Stimulated activated CD4-positive, alpha-beta T cell treated with anti-CD3 and anti-CD28 coated beads, Interleukin-2, amount 100 ng/mL, for 4 hours (primary cell): ENCODE measurements around the gene TMEM145.
"Not testable (repeated sequence)": the region's sequence is repeated elsewhere in the genome, so short reads cannot be mapped to it uniquely, and the experiment has no call there.

ENCODE experiments used
- DNase-seq: peaks from one replicate; pipeline ENCODE4 v3.0.0-alpha.2; 2020; ENCODE audit warnings: low read depth

TMEM145 gene

DNA sequence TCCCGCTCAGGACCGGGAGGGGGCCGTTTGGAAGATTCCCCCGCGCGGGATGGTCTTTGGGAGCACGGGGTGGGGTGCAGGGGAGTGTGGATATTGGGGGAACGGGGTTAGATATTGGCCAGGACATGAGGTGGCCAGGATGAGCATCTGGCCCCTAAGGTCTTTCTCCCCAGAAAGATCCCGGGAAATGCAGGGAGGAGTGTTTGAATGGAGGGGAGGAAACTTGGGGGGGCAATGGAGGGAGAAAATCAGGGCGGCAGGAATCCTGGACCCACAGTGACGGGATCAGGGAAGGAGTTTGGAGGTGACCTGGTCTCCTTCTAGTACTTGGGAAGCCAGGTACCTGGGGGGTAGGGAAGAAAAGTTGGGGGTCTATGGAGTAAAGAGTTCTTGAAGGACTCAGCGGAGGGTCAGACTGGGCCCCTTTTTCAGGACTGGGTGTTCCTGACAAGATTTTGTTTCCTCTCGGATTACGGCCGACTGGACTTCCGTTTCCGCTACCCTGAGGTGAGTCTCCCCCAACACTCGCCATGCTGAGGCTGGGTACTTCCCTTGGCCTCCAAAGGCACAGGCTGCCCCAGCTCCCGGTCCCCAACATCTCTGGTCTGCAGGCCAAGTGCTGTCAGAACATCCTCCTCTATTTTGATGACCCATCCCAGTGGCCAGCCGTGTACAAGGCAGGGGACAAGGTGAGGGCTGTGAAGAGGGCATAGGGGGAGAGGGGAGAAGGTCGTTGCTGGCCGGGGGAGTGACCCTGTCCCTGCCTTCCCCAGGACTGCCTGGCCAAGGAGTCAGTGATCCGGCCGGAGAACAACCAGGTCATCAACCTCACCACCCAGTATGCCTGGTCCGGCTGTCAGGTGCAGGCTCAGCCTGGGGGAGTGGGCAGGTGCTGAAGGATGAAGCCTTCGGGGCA is 989 bp downstream of the TMEM145 start:
- no peak for DNase-seq

DNA sequence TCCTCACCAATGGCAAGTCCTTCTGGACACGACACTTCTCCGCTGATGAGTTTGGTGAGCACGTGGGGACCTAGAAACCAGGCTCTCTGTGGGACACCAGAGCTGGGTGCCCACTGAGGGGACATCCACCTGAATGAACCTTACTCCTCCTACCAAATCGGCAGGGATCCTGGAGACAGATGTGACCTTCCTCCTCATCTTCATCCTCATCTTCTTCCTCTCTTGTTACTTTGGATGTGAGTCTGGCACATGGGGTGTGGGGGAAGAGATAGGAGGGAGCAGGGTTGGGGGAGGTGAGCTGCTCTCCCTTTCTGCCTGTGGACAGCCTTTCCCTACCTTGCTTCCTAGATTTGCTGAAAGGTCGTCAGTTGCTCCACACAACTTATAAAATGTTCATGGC is 1.9 kb downstream of the TMEM145 start:
- DNase-seq, result no peak

- no peak for DNase-seq
Observed at GRCh38 chr19:42316223-42317211, 3.4 kb downstream of the TMEM145 start.

GRCh38 chr19:42317535-42317934 is 4.4 kb downstream of the TMEM145 start:
- DNase-seq, result no peak

GRCh38 chr19:42322305-42322704 is 9.2 kb downstream of the TMEM145 start:
- no peak for DNase-seq

DNA sequence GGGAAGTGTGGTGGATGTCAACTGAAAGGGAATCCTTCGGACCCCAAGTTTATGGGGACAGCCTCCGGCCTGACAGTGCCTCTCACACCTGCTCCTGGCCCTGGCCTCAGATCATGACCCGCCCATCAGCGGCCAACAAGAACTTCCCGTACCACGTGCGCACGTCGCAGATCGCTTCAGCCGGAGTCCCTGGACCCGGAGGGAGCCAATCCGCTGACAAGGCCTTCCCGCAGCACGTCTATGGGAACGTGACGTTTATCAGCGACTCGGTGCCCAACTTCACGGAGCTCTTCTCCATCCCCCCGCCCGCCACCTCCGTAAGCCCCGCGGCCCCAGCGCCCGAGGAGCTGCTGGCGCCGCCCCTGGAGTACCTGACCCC is 10.4 kb downstream of the TMEM145 start:
- DNase-seq, result no peak

GRCh38 chr19:42323852-42324654 is 10.9 kb downstream of the TMEM145 start:
- DNase-seq, result no peak

DNA sequence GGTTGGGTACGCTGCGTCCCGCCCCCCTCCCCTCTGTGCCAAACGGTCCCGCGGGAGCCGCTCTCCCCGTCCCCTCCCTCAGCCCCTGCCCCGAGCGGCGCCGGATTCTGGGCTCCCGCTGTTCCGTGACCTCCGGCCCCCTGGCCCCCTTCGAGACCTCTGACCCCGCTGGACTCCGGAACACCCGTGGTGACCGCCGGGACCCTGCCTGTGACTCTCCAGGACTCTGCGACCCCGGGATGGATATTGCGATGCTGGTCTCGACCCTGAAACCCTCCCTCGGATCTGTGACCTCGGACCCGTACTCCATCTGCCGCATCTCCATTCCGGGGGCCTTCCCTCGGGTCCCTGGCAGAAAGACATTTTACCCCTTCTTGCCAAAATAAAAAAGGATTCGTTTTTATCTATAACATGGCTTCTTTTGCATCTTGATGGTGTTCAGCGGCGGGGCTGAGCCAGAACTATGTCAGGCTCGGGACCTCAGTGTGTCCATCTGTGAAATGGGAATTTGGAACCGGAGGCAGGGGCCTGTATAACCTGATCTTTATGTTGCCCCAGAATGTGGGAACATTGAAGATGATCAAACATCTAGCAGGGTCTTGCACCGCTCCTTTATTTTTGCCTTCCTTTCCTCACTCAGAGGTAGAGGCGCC is 11.7 kb downstream of the TMEM145 start:
- no peak for DNase-seq

- DNase-seq, result peak; percentile 97
Observed at GRCh38 chr19:42325308-42325895, 12.3 kb downstream of the TMEM145 start, which contains the start of gene MEGF8. Gene MEGF8, plus strand, starts transcription at chr19:42325635. Its CDS starts 609 bp downstream, at chr19:42326244.

- no peak for DNase-seq
Observed at GRCh38 chr19:42325896-42326771, 13.0 kb downstream of the TMEM145 start.

DNA sequence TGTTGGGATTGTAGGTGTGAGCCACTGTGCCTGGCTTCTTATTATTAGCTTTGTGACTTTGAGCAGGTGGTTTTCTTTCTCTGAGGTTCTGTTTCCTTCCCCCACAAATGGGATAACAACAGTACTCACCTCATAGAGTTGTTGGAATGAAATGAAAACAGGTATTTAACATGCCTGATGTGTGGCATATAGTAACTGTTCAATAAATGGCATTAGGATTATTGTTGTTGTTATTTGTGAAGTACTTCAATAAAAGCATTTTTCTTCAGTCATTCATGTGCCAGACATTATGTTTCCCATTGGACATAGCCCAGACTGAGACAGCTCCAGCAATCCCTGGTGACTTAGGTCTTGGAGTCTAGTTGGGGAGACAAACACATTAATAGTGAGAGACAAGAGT is 13.9 kb downstream of the TMEM145 start:
- no peak for DNase-seq

- DNase-seq, result no peak
Observed at GRCh38 chr19:42327381-42327780, 14.3 kb downstream of the TMEM145 start.

DNA sequence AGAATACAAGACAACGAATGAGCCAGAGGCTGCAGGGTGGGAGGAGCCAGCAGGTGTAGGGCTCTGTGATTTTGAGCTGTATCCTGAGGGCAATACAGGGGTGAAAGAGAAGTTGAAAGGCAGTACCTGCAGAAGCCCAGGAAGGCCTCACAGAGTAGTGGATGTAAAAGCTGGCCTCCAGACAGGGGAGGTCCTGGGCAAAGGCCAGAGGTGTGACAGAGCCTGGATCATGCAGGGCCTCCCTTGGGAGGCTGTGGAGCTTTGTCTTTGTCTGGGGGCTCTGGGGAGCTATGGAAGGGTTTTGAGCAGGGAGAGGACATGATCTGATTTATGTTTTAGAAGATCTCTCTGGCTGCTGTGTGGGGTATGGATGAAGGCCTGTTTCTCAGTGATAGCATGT is 15.0 kb downstream of the TMEM145 start:
- DNase-seq, result no peak

- DNase-seq, result no peak
Observed at GRCh38 chr19:42328854-42329253, 15.7 kb downstream of the TMEM145 start.

DNA sequence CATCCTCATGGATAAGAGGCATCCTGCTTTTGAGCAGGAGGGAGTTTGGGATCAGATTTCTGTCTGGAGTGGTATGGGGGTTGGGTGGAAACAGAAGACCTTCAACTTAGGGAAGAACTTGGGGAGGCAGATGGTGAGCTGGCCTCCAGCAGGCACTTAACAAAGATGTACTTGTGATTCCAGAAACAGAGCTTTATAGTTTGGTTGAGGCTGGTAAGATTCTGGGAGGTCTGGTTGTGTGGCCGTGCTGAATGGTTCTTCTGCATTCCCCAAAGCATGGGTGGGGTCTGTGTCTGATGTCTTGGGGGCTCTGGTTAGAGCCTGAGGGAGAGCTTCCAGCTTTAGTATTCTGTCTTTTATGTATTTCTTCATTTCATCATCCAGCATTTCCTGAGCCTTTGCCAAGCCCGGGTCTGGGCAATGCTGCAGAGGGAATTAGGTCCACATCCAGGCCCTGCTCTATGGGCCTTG is 17.2 kb downstream of the TMEM145 start:
- DNase-seq, result no peak

DNA sequence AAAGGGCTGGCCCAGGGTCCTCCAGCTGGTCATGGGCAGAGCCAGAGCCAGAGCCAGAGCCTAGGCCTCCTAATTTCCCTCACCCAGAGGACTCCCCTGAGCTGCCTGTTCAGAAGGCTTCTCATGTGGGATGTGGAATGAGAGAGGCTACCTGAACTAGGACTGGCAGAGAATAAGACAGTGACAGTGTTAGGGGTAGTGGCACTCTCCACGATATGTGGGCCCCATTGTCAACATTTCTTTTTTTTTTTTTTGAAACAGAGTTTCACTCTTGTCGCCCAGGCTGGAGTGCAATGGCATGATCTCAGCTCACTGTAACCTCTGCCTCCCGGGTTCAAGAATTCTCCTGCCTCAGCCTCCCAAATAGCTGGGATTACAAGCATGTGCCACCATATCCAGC is 18.2 kb downstream of the TMEM145 start:
- not testable (repeated sequence) for DNase-seq

DNA sequence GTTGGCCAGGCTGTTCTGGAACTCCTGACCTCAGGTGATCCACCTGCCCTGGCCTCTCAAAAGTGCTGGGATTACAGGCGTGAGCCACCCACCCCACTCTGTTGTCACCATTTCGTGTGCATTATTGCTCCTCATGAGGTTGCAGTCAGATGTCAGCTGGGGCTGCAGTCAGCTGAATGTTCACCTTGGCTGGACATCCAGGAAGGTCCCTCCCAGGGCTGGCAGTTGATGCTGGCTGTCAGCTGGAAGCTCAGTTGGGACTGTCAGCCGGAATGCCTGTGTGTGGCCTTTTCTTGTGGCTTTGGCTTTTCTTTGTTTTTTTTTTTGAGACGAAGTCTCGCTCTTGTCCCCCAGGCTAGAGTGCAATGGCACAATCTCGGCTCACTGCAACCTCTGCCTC is 18.9 kb downstream of the TMEM145 start:
- DNase-seq, result no peak

DNA sequence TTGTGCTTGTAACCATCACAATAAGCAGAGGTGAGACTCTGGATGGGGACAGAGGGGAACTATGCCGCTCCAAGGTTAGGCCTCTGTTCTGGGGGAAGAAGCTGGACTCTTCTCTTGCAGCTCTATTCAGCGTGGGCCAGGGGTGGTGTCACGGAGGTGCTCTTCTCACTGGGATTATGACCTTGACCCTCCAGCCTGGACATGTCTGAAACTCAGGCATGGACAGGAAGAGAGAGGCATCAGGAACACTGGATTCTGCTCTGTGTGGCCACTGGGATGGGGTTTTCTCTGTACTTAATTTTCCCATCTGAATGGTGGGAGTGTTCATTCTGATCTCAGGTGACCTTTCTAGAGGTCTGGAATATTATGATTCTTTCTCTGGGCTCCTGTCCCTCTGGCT is 19.9 kb downstream of the TMEM145 start:
- no peak for DNase-seq

GRCh38 chr19:42333975-42334696 is 21.0 kb downstream of the TMEM145 start:
- no peak for DNase-seq
